ENCODE data around the gene OTOG.

OTOG gene

GRCh38 chr11:17546240-17546639, 819 bp upstream of the OTOG start:
- no peaks in the 10 kb centered on the region for H3K36me3 ChIP-seq (ENCODE audit: control insufficient read depth in 5 of 5, insufficient read depth in 5 of 5, low read length in 5 of 5)
- H3K27ac ChIP-seq (ENCODE audit: low read depth, low read length) = no peak overlapping the region
- no peaks in the 10 kb centered on the region for H3K9me3 ChIP-seq (ENCODE audit: control insufficient read depth in 5 of 5, low read length in 5 of 5)
- peaks cover 12 to 44% (median 25%) of the 10 kb centered on the region in 5 donors for H3K27me3 ChIP-seq (ENCODE audit: control insufficient read depth in 5 of 5, insufficient read depth in 4 of 5, low read length in 5 of 5)
- no peak overlapping the region for H3K9ac ChIP-seq (ENCODE audit: low read length in 5 of 5)
- H3K4me1 ChIP-seq (ENCODE audit: control insufficient read depth in 5 of 5, insufficient read depth in 5 of 5, low read length in 5 of 5) = peaks cover 0 to 12% (median 7%) of the 10 kb centered on the region in 5 donors
- H3K4me3 ChIP-seq (ENCODE audit: low read depth in 1 of 5, low read length in 5 of 5) = no peak overlapping the region

DNA sequence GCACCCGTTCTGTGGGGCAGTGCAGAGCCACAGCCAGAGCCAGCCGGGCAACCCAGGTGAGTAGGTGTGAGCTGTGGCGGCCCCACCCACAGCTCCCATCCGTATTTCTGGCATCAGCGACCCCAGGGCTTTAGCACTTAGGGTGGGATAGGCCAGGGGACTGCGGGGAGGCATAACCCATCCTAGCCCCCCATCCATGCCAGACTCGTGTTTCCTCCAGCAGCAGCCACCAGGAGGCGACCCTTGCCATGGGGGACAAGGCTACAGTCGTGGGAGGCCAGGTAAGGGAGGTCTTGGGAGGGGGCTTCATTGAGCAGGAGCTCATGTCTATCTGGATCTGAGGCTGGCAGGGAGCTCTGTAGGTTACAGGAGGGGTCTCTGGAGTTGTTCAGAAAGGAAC, 873 bp downstream of the OTOG start:
- no peak overlapping the region for H3K27ac ChIP-seq (ENCODE audit: low read depth, low read length)
- no peak overlapping the region for H3K9ac ChIP-seq (ENCODE audit: low read length in 5 of 5)
- peaks cover 12 to 44% (median 30%) of the 10 kb centered on the region in 5 donors for H3K27me3 ChIP-seq (ENCODE audit: control insufficient read depth in 5 of 5, insufficient read depth in 4 of 5, low read length in 5 of 5)

GRCh38 chr11:17548444-17548843, 1.4 kb downstream of the OTOG start:
- peaks cover 0 to 12% (median 7%) of the 10 kb centered on the region in 5 donors for H3K4me1 ChIP-seq (ENCODE audit: control insufficient read depth in 5 of 5, insufficient read depth in 5 of 5, low read length in 5 of 5)
- no peaks in the 10 kb centered on the region for H3K9me3 ChIP-seq (ENCODE audit: control insufficient read depth in 5 of 5, low read length in 5 of 5)
- H3K36me3 ChIP-seq (ENCODE audit: control insufficient read depth in 5 of 5, insufficient read depth in 5 of 5, low read length in 5 of 5) = no peaks in the 10 kb centered on the region
- no peak overlapping the region for H3K4me3 ChIP-seq (ENCODE audit: low read depth in 1 of 5, low read length in 5 of 5)
- H3K27ac ChIP-seq (ENCODE audit: low read depth, low read length) = no peak overlapping the region
- H3K27me3 ChIP-seq (ENCODE audit: control insufficient read depth in 5 of 5, insufficient read depth in 4 of 5, low read length in 5 of 5) = peaks cover 12 to 43% (median 34%) of the 10 kb centered on the region in 5 donors
- no peak overlapping the region for H3K9ac ChIP-seq (ENCODE audit: low read length in 5 of 5)

More for the DNA sequence above, 873 bp downstream of the OTOG start:
- Histone ChIP-seq H3K36me3 (ENCODE audit: control insufficient read depth in 5 of 5, insufficient read depth in 5 of 5, low read length in 5 of 5) (no peaks in the 10 kb centered on the region), H3K4me3 (ENCODE audit: low read depth in 1 of 5, low read length in 5 of 5) (no peak overlapping the region), H3K9me3 (ENCODE audit: control insufficient read depth in 5 of 5, low read length in 5 of 5) (no peaks in the 10 kb centered on the region), H3K4me1 (ENCODE audit: control insufficient read depth in 5 of 5, insufficient read depth in 5 of 5, low read length in 5 of 5) (peaks cover 0 to 12% (median 7%) of the 10 kb centered on the region in 5 donors)

DNA sequence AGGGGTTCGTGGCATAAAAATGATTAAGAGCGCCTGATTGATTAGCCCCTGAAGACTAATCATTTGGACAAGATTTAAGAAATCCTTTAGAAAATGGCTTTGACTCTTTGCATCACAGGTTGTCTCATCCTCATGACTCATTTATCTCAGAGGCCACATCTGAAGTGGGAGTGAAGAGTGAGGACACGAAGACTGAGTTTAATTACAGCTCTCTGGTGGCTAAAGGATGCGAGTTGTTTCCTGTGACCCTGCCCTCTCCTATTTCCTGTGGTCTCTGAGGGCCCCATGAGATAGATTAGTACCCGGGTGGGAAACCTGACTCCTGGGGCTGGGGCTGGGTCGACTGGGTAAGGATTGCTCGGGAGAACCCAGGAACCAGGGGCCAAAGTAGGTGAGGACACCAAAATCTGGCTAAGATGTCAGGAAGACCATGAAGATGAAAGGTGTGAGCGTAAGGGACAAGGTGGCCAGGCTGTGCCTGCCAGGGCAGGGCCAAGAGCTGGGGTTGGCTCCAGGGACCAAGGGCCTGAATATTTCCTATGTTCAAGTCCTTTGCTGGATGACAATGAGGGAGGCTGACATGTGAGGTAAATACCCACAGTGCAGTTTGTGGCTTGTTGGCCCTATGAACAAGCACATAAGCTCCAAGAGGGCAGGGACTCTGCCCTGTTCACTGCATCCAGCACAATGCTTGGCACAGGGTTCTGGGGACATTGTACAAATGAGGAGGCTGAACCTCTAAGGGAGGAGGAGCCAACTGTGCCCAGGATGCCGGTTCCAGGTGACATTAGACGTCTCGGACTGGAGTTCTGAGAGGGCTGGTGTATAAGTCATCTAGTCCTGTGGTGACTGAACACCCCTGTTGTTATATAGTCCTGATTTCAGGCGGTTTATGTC, 3.6 kb downstream of the OTOG start:
- peaks cover 12 to 36% (median 28%) of the 10 kb centered on the region in 5 donors for H3K27me3 ChIP-seq (ENCODE audit: control insufficient read depth in 5 of 5, insufficient read depth in 4 of 5, low read length in 5 of 5)
- H3K27ac ChIP-seq (ENCODE audit: low read depth, low read length) = no peak overlapping the region
- H3K4me3 ChIP-seq (ENCODE audit: low read depth in 1 of 5, low read length in 5 of 5) = no peak overlapping the region
- no peaks in the 10 kb centered on the region for H3K9me3 ChIP-seq (ENCODE audit: control insufficient read depth in 5 of 5, low read length in 5 of 5)
- H3K4me1 ChIP-seq (ENCODE audit: control insufficient read depth in 5 of 5, insufficient read depth in 5 of 5, low read length in 5 of 5) = peaks cover 0 to 7% (median 2%) of the 10 kb centered on the region in 5 donors
- H3K36me3 ChIP-seq (ENCODE audit: control insufficient read depth in 5 of 5, insufficient read depth in 5 of 5, low read length in 5 of 5) = no peaks in the 10 kb centered on the region
- H3K9ac ChIP-seq (ENCODE audit: low read length in 5 of 5) = no peak overlapping the region

DNA sequence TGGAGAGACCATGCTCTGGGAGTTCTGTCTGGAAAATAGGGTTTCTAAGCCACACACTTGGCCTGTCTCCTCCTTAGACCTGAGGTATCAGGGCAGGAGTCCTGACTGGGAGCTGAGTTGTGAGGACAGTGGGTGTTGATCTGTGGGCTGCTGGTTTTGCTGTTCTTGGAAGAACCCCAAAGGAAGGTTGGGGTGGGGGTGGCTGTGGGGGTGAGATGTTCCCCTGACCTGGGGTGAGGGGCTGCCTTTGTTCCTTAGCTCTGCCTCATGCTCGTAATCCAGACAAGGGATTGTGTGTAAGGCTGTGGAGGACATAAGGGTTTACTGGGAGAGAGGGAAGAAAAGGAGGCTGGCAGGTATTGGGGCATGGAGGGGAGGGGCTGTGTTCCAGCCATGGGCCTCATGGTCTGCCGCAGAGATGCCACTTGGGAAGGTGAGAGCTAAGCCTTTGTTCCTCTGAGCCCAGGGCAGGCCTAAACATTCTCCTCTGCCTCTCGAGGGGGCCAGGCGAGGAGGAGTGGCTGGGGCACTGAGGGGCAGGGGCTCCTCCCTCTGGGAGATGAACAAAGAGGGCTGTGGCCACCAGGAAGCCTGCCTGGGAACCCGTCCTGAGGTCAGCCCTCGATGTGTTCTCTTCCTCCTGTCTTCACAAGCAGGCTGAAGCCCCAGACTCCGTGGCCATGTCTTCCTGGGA, 4.4 kb downstream of the OTOG start:
- Histone ChIP-seq H3K4me1 (ENCODE audit: control insufficient read depth in 5 of 5, insufficient read depth in 5 of 5, low read length in 5 of 5) (peaks cover 0 to 7% (median 2%) of the 10 kb centered on the region in 5 donors), H3K36me3 (ENCODE audit: control insufficient read depth in 5 of 5, insufficient read depth in 5 of 5, low read length in 5 of 5) (no peaks in the 10 kb centered on the region), H3K9me3 (ENCODE audit: control insufficient read depth in 5 of 5, low read length in 5 of 5) (no peaks in the 10 kb centered on the region), H3K27ac (ENCODE audit: low read depth, low read length) (no peak overlapping the region), H3K27me3 (ENCODE audit: control insufficient read depth in 5 of 5, insufficient read depth in 4 of 5, low read length in 5 of 5) (peaks cover 12 to 34% (median 23%) of the 10 kb centered on the region in 5 donors), H3K9ac (ENCODE audit: low read length in 5 of 5) (no peak overlapping the region), H3K4me3 (ENCODE audit: low read depth in 1 of 5, low read length in 5 of 5) (no peak overlapping the region)

- Histone ChIP-seq H3K27ac (ENCODE audit: low read depth, low read length) (no peak overlapping the region), H3K27me3 (ENCODE audit: control insufficient read depth in 5 of 5, insufficient read depth in 4 of 5, low read length in 5 of 5) (peaks cover 10 to 29% (median 20%) of the 10 kb centered on the region in 5 donors), H3K9ac (ENCODE audit: low read length in 5 of 5) (no peak overlapping the region), H3K4me1 (ENCODE audit: control insufficient read depth in 5 of 5, insufficient read depth in 5 of 5, low read length in 5 of 5) (peaks cover 0 to 5% (median 2%) of the 10 kb centered on the region in 5 donors), H3K9me3 (ENCODE audit: control insufficient read depth in 5 of 5, low read length in 5 of 5) (no peaks in the 10 kb centered on the region), H3K36me3 (ENCODE audit: control insufficient read depth in 5 of 5, insufficient read depth in 5 of 5, low read length in 5 of 5) (no peaks in the 10 kb centered on the region), H3K4me3 (ENCODE audit: low read depth in 1 of 5, low read length in 5 of 5) (no peak overlapping the region)
These were observed 4.9 kb downstream of the OTOG start for GRCh38 chr11:17552041-17552355.

DNA sequence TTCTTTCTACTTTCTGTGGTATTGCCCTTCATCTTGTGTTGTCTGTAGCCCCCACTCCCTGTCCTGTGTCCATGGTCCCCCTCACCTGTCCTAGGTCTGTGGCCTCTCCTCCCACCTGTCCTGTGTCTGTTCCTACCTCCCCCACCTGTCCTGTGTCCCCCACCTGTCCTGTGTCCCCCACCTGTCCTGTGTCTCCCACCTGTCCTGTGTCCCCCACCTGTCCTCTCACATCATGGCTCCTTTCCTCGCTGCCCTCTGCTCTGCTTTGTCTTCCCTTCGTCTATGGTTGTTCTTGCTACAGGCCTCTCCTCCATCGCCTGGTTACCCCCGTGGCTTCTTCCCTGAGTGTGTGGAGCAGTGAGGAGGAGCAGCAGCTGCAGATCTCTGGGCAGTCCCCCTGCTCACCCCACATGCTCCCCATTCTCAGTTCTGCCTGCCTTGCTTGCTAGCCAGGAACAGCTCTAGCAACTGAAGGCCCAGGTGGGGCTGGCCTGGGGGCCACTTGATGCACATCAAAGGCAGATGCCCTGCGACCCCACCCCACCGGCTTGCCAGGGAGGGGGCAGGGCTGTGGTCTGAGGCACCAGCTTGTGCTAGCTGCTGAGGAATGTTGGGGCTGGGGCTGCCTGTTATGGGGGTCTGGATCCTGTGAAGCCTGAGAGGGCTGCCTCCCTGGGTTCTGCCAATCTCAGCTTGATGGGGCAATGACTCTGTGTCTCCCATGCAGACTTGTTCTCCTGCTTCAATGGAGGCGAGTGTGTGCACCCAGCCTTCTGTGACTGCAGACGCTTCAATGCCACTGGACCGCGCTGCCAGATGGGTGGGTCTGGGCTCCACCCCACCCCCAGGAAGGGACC, 5.6 kb downstream of the OTOG start:
- Histone ChIP-seq H3K36me3 (ENCODE audit: control insufficient read depth in 5 of 5, insufficient read depth in 5 of 5, low read length in 5 of 5) (no peaks in the 10 kb centered on the region), H3K9ac (ENCODE audit: low read length in 5 of 5) (no peak overlapping the region)

DNA sequence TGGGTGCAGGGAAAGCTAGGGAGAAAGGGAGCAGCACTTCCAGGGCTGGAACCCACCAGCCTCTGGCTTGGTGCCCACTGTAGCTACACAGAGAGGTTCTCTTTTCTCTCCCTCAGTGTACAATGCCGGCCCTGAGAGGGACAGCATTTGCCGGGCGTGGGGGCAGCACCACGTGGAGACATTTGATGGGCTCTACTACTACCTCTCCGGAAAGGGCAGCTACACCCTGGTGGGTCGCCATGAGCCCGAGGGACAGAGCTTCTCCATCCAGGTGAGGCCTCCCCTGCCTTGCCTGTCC, 6.1 kb downstream of the OTOG start:
- H3K36me3 ChIP-seq (ENCODE audit: control insufficient read depth in 5 of 5, insufficient read depth in 5 of 5, low read length in 5 of 5) = no peaks in the 10 kb centered on the region
- no peaks in the 10 kb centered on the region for H3K4me1 ChIP-seq (ENCODE audit: control insufficient read depth in 5 of 5, insufficient read depth in 5 of 5, low read length in 5 of 5)
- no peak overlapping the region for H3K9ac ChIP-seq (ENCODE audit: low read length in 5 of 5)
- H3K27me3 ChIP-seq (ENCODE audit: control insufficient read depth in 5 of 5, insufficient read depth in 4 of 5, low read length in 5 of 5) = peaks cover 0 to 25% (median 15%) of the 10 kb centered on the region in 5 donors
- no peak overlapping the region for H3K4me3 ChIP-seq (ENCODE audit: low read depth in 1 of 5, low read length in 5 of 5)
- no peaks in the 10 kb centered on the region for H3K9me3 ChIP-seq (ENCODE audit: control insufficient read depth in 5 of 5, low read length in 5 of 5)
- H3K27ac ChIP-seq (ENCODE audit: low read depth, low read length) = no peak overlapping the region

More for the DNA sequence above, 5.6 kb downstream of the OTOG start:
- no peak overlapping the region for H3K27ac ChIP-seq (ENCODE audit: low read depth, low read length)
- peaks cover 5 to 25% (median 19%) of the 10 kb centered on the region in 5 donors for H3K27me3 ChIP-seq (ENCODE audit: control insufficient read depth in 5 of 5, insufficient read depth in 4 of 5, low read length in 5 of 5)
- no peak overlapping the region for H3K4me3 ChIP-seq (ENCODE audit: low read depth in 1 of 5, low read length in 5 of 5)
- H3K4me1 ChIP-seq (ENCODE audit: control insufficient read depth in 5 of 5, insufficient read depth in 5 of 5, low read length in 5 of 5) = no peaks in the 10 kb centered on the region
- H3K9me3 ChIP-seq (ENCODE audit: control insufficient read depth in 5 of 5, low read length in 5 of 5) = no peaks in the 10 kb centered on the region

- no peak overlapping the region for H3K4me3 ChIP-seq (ENCODE audit: low read depth in 1 of 5, low read length in 5 of 5)
- H3K9me3 ChIP-seq (ENCODE audit: control insufficient read depth in 5 of 5, low read length in 5 of 5) = no peaks in the 10 kb centered on the region
- no peaks in the 10 kb centered on the region for H3K4me1 ChIP-seq (ENCODE audit: control insufficient read depth in 5 of 5, insufficient read depth in 5 of 5, low read length in 5 of 5)
- peaks cover 0 to 28% (median 16%) of the 10 kb centered on the region in 5 donors for H3K27me3 ChIP-seq (ENCODE audit: control insufficient read depth in 5 of 5, insufficient read depth in 4 of 5, low read length in 5 of 5)
- no peak overlapping the region for H3K27ac ChIP-seq (ENCODE audit: low read depth, low read length)
- H3K9ac ChIP-seq (ENCODE audit: low read length in 5 of 5) = no peak overlapping the region
- no peaks in the 10 kb centered on the region for H3K36me3 ChIP-seq (ENCODE audit: control insufficient read depth in 5 of 5, insufficient read depth in 5 of 5, low read length in 5 of 5)
These were observed 7.4 kb downstream of the OTOG start for GRCh38 chr11:17554487-17554886.
